ENCODE results near the gene KPNB1. TPM values are rescaled to one million over a fixed set of nuclear protein-coding genes. Genes with fewer than 3 reads are reported as not detected.
A peak's percentile ranks its signal among the peaks of the same experiment; 100 is the strongest.

The KPNB1 gene
- total RNA-seq, 1 donor from 2014 or later, result 210 TPM

DNA sequence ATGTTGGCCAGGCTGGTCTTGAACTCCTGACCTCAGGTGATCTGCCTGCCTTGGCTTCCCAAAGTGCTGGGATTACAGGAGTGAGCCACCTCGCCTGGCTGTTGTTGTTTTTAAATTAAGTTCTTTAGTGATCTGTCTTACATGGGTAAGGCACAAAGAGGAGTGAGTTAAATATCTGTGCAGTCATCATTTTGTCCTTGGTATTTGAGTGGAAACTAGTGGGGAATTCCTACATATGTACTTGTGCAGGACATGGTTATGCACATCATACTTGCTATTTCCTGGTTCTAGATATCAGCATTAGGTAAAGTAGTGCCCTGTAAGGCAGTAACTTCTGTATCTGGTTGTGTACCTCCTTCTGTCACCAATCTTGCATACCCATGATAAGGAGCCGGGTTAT is 3.7 kb downstream of the KPNB1 start:
- TF ChIP-seq, protein P1, sequence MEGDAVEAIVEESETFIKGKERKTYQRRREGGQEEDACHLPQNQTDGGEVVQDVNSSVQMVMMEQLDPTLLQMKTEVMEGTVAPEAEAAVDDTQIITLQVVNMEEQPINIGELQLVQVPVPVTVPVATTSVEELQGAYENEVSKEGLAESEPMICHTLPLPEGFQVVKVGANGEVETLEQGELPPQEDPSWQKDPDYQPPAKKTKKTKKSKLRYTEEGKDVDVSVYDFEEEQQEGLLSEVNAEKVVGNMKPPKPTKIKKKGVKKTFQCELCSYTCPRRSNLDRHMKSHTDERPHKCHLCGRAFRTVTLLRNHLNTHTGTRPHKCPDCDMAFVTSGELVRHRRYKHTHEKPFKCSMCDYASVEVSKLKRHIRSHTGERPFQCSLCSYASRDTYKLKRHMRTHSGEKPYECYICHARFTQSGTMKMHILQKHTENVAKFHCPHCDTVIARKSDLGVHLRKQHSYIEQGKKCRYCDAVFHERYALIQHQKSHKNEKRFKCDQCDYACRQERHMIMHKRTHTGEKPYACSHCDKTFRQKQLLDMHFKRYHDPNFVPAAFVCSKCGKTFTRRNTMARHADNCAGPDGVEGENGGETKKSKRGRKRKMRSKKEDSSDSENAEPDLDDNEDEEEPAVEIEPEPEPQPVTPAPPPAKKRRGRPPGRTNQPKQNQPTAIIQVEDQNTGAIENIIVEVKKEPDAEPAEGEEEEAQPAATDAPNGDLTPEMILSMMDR (IDR thresholded peaks at IDR 0.05), result no peak
- Histone ChIP-seq H3K27me3 (ENCODE audit: low read depth) (no peaks in the 10 kb centered on the region), H3K9me3 (no peaks in the 10 kb centered on the region), H3K4me1 (peaks cover 34% of the 10 kb centered on the region), H3K36me3 (peaks cover 71% of the 10 kb centered on the region), H3K4me3 (no peak overlapping the region), H3K27ac (no peak overlapping the region)
- intact Hi-C loops (cut with DNase I), result no loop called here
- no peak for DNase-seq
- ATAC-seq, result no peak

DNA sequence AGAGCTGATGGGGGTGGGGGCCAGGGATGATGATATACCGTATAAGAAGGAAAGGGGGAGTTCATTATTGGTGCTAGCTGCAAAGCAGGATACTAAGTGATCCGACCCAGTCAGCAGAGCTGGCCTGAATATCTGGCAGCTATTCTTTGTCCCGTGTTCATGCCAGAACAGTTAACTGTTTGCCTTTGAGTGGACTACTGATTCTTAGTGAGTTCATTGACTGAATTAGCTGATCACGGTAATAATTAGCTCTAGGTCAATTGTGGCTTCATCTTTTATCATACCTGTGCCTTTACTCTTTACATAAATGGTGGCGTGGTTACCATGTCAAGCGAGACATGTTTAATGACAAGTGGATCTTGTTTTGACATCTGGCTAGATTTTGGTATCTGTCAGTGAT is 5.3 kb downstream of the KPNB1 start:
- intact Hi-C loops (cut with DNase I), result no loop called here
- DNase-seq, result no peak
- Histone ChIP-seq H3K4me3 (no peak overlapping the region), H3K27ac (no peak overlapping the region), H3K27me3 (ENCODE audit: low read depth) (no peaks in the 10 kb centered on the region), H3K4me1 (peaks cover 35% of the 10 kb centered on the region), H3K36me3 (peaks cover 87% of the 10 kb centered on the region), H3K9me3 (no peaks in the 10 kb centered on the region)
- ATAC-seq, result no peak
- TF ChIP-seq, protein P1 (IDR thresholded peaks at IDR 0.05), result no peak

DNA sequence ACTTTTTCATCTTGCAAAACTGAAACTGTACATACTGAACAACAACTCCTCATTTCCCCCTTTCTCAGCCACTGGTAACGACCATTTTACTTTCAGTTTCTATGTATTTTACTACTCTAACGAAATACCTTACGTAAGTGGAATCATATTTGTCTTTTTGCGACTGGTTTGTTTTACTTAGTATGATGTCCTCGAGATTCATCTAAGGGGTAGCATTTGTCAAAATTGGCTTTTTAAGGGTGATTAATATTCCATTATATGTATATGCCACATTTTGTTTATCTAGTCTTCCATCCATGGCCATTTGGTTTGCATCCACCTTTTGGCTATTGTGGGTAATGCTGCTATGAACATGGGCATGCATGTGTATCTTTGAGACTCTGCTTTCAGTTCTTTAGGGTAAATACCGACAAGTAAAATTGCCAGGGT is 10.4 kb downstream of the KPNB1 start:
- ATAC-seq (peak; percentile 49 to 57), DNase-seq (no peak)
- Histone ChIP-seq H3K4me1 (peaks cover 17% of the 10 kb centered on the region), H3K27ac (peak overlapping the region; percentile 37), H3K9me3 (no peaks in the 10 kb centered on the region), H3K4me3 (peak overlapping the region; percentile 13), H3K27me3 (ENCODE audit: low read depth) (no peaks in the 10 kb centered on the region), H3K36me3 (peaks cover 100% of the 10 kb centered on the region)
- intact Hi-C loops (cut with DNase I), result no loop called here
- TF ChIP-seq, protein P1 (IDR thresholded peaks at IDR 0.05), result no peak

DNA sequence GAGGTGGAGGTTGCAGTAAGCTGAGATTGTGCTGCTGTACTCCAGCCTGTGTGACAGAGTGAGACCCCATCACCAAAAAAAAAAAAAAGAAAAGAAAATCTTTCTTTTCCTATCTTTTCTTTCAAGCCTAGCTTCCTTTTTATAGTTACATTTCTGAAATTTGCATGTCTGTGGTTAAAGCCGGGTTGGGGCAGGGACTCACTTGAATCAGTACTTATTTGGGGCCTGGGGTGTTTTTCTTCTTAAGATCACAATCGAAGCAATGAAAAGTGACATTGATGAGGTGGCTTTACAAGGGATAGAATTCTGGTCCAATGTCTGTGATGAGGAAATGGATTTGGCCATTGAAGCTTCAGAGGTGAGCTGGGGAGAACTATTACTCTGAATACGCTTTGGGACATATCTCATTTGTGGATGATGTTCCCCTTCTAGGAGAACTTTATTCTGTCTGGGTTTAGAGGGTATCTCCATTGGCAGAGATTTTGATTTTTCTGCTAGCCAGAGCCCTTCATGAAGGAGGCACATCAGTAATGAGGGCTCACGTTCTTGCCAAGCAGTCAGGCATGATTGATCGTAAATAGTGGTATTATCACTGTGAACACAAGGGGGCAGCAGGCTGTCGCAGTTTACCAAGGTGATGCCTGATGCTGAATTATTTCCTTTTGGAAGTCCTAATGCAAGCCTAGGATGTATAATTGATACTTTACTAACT is 14.3 kb downstream of the KPNB1 start:
- no peaks in the 10 kb centered on the region for H3K27me3 ChIP-seq (ENCODE audit: low read depth)
- H3K9me3 ChIP-seq, result no peaks in the 10 kb centered on the region
- H3K27ac ChIP-seq, result no peak overlapping the region
- peak; percentile 80 to 83 for ATAC-seq
- no peak overlapping the region for H3K4me3 ChIP-seq
- intact Hi-C loops (cut with DNase I), result no loop called here
- H3K4me1 ChIP-seq, result peaks cover 17% of the 10 kb centered on the region
- DNase-seq, result peak; percentile 52
- peaks cover 98% of the 10 kb centered on the region for H3K36me3 ChIP-seq
- TF ChIP-seq, protein P1 (IDR thresholded peaks at IDR 0.05), result peak; percentile 66

DNA sequence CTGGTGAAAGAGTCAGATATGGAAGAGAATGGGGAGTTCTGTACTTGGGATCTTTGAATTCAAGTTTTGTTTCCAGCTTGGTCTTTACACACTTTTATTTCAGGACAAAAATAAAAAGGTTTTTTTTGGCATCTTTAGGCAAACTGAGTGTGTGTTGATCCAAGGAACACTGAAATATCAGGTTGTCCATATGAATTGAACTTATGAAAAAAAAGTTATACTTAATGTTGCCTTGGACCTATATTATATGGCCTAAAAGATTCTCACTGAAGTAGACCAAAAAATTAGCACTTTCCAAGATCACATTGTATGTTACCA is 14.9 kb downstream of the KPNB1 start:
- TF ChIP-seq, protein P1 (IDR thresholded peaks at IDR 0.05), result no peak
- no peak overlapping the region for H3K27ac ChIP-seq
- H3K9me3 ChIP-seq, result no peaks in the 10 kb centered on the region
- ATAC-seq (no peak), DNase-seq (no peak)
- peaks cover 15% of the 10 kb centered on the region for H3K4me1 ChIP-seq
- peaks cover 98% of the 10 kb centered on the region for H3K36me3 ChIP-seq
- intact Hi-C loops (cut with DNase I), result no loop called here
- no peaks in the 10 kb centered on the region for H3K27me3 ChIP-seq (ENCODE audit: low read depth)
- H3K4me3 ChIP-seq, result no peak overlapping the region

Data from lower lobe of right lung (tissue), 2 donors.